Motor neuron (in vitro differentiated cells): ENCODE data around the gene COLEC11. TPM values are rescaled to one million over a fixed set of nuclear protein-coding genes. Genes with fewer than 3 reads are reported as not detected.

Experiments used
- ATAC-seq, 8 experiments: fragments of 200-7000 bp; cut with Tn5 transposase; replicated peaks in 6 of 8; 2 replicates each; pipeline ENCODE4 v1.8.0; 2021; ENCODE audit warnings: mild to moderate bottlenecking in 8 of 8, moderate library complexity in 8 of 8
- H3K27ac ChIP-seq, 2 donors: fragments of 250-450 bp; sonication (Bioruptor Pico); 2 replicates each; pipeline ENCODE4 v1.9.0; 2021; ENCODE audit warnings: antibody characterized with exemption in 2 of 2, mild to moderate bottlenecking in 2 of 2, moderate library complexity in 1 of 2
- H3K4me1 ChIP-seq, 2 donors: fragments of 250-450 bp; sonication (Bioruptor Pico); replicated peaks in 1 of 2; 2 replicates each; pipeline ENCODE4 v1.6.1; 2021; ENCODE audit warnings: antibody characterized with exemption in 2 of 2, mild to moderate bottlenecking in 2 of 2, moderate library complexity in 1 of 2
- H3K4me3 ChIP-seq, 5 donors: fragments of 250-450 bp; sonication (Bioruptor Pico); 2 replicates each; pipeline ENCODE4 v1.9.0; 2021; ENCODE audit warnings: antibody characterized with exemption in 5 of 5, mild to moderate bottlenecking in 5 of 5, moderate library complexity in 4 of 5
- WGBS, 10 experiments: fragments of 450-650 bp; shearing (Covaris generic); methylation state at CpG; one replicate each; pipeline ENCODE4 v1.0.0; 2022; 5-methylcytosine and 5-hydroxymethylcytosine counted together
- in situ Hi-C, 9 experiments: fragments of 400-800 bp; cut with MboI; loops; one replicate each; pipeline ENCODE4 v1.15.0; 2021; ENCODE audit warnings: low sequenced_read_pairs in 9 of 9, low pct_unique_long_range_greater_than_20kb in 2 of 9; ENCODE audit not compliant: unreplicated experiment in 9 of 9
- total RNA-seq, 8 experiments: library from RNA; unstranded; fragments of 300-600 nt; gene quantifications; 2 replicates each; pipeline versions ENCODE4 v1.2.3 to v1.2.4, GENCODE V29; 2022

Gene COLEC11
- total RNA-seq, 8 experiments from 2014 or later: 0.14 to 0.33 (median 0.21) TPM; not detected in 3

DNA sequence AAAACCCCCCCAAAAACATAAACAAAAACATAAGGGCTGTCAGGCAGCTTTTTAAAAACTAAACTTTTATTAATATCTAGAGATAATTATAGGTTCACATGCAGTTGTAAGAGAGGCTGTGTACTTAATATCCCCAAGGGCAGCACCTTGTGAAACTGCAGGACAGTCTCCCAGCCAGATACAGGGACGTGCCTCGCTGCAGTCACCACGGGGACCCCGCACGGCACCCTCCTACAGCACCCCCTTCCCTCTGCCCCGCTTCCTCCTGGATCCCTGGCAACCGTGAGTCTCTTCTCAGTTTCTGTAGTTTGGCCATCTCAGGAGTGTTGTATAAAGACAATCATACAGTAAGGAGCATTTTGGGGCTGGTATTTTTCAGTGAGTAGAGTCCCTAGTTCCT, 6.8 kb upstream of the COLEC11 start:
- in situ Hi-C loops: no loop called here
- no peak overlapping the region for H3K4me3 ChIP-seq
- H3K4me1 ChIP-seq: no peaks in the 10 kb centered on the region
- 80 to 100% (median 95%) methylated on average over 1 to 5 of the region's 7 CpGs; no CpG with 5 or more reads in 4 of the 10 experiments for WGBS, 10 experiments
- no peak overlapping the region for H3K27ac ChIP-seq
- ATAC-seq: no peak

DNA sequence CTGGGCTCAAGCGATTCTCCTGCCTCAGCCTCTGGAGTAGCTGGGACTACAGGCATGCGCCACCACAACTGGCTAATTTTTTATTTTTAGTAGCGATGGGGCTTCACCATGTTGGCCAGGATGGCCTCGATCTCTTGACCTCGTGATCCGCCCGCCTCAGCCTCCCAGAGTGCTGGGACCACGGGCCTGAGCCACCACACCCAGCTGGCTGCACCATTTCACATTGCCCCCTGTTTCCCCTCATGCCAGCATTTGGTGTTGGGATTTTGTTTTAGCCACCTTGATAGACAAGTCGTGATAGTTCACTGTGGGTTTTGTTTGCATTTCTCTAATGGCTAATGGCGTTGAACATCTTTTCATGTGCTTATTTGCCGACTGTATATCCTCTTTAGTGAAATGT, 5.8 kb upstream of the COLEC11 start:
- in situ Hi-C loops: no loop called here
- ATAC-seq: no peak
- no peak overlapping the region for H3K4me3 ChIP-seq
- H3K27ac ChIP-seq: no peak overlapping the region
- 70 to 96% (median 81%) methylated on average over 1 to 6 of the region's 11 CpGs; no CpG with 5 or more reads in 1 of the 10 experiments for WGBS, 10 experiments
- no peaks in the 10 kb centered on the region for H3K4me1 ChIP-seq

- 60 to 100% (median 85%) methylated on average over 1 to 7 of the region's 11 CpGs; no CpG with 5 or more reads in 2 of the 10 experiments for WGBS, 10 experiments
- Histone ChIP-seq H3K4me1 (no peaks in the 10 kb centered on the region), H3K27ac (no peak overlapping the region), H3K4me3 (no peak overlapping the region)
- in situ Hi-C loops: no loop called here
- no peak for ATAC-seq
These were observed 492 bp downstream of the COLEC11 start for GRCh38 chr2:3595404-3595803.

GRCh38 chr2:3595985-3596384, 1.1 kb downstream of the COLEC11 start:
- WGBS, 10 experiments: 80 to 100% (median 94%) methylated on average over 1 to 6 of the region's 6 CpGs; no CpG with 5 or more reads in 2 of the 10 experiments
- no peak for ATAC-seq
- Histone ChIP-seq H3K4me1 (no peaks in the 10 kb centered on the region), H3K4me3 (no peak overlapping the region), H3K27ac (no peak overlapping the region)
- in situ Hi-C loops: no loop called here

DNA sequence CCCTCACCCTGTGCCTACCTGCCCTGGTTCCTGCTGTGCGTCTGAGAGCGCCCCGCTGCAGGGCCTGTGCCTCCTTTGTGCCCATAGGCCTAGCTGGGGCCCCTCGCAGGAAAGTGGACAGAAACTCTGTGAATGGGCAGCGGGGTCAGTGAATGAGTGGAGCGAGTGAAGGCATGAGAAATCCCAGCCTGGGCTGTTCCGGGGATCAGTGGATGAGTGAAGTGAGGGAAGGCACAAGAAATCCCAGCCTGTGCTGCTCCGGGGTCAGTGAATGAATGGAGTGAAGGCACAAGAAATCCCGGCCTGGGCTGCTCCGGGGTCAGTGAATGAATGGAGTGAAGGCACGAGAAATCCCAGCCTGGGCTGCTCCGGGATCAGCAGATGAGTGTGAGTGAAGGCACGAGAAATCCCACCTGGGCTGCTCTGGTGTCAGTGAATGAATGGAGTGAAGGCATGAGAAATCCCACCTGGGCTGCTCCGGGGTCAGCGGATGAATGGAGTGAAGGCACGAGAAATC, 2.0 kb downstream of the COLEC11 start:
- in situ Hi-C loops: no loop called here
- H3K27ac ChIP-seq: no peak overlapping the region
- no peaks in the 10 kb centered on the region for H3K4me1 ChIP-seq
- H3K4me3 ChIP-seq: no peak overlapping the region
- WGBS, 10 experiments: 63 to 100% (median 88%) methylated on average over 3 to 9 of the region's 16 CpGs; no CpG with 5 or more reads in 3 of the 10 experiments
- no peak for ATAC-seq

- Histone ChIP-seq H3K4me3 (no peak overlapping the region), H3K4me1 (no peaks in the 10 kb centered on the region), H3K27ac (no peak overlapping the region)
- in situ Hi-C loops: no loop called here
- ATAC-seq: no peak
- 52 to 100% (median 88%) methylated on average over 2 to 6 of the region's 6 CpGs; no CpG with 5 or more reads in 4 of the 10 experiments for WGBS, 10 experiments
These were observed 2.7 kb downstream of the COLEC11 start for GRCh38 chr2:3597567-3597966.

DNA sequence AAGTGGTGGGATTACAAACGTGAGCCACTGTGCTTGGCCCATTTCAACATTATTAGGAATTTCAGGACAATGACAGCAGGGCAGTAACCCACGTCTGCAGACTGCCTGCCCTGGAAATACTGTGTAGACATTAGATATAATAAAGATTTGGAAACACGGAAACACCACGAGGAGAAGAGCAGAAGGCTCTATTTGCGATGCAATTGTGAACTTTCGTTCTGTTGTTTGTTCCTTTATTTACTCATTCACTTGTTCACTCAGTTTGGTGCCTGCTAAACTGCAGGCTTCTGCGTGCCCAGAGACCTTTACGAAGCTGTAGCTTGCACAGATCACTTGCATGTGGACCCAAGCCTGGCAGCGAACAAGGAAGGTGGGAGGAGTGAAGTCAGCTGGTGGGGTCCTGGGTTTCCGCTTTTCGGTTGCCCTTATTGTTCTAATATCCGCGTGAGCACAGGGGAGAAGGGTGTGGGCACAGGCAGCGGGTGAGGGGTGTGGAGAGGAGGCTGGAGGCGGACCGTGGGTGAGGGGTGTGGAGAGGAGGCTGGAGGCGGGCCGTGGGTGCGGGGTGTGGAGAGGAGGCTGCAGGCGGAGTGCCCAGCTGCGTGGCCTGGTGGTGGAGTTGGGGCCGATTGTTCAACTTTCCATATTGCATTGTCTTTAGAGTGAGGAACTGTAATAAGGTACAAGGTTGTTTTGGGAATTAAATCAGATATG, 3.4 kb downstream of the COLEC11 start:
- 50 to 96% (median 77%) methylated on average over 2 to 7 of the region's 22 CpGs; no CpG with 5 or more reads in 1 of the 10 experiments for WGBS, 10 experiments
- ATAC-seq: no peak
- Histone ChIP-seq H3K27ac (no peak overlapping the region), H3K4me1 (no peaks in the 10 kb centered on the region), H3K4me3 (no peak overlapping the region)
- in situ Hi-C loops: no loop called here

DNA sequence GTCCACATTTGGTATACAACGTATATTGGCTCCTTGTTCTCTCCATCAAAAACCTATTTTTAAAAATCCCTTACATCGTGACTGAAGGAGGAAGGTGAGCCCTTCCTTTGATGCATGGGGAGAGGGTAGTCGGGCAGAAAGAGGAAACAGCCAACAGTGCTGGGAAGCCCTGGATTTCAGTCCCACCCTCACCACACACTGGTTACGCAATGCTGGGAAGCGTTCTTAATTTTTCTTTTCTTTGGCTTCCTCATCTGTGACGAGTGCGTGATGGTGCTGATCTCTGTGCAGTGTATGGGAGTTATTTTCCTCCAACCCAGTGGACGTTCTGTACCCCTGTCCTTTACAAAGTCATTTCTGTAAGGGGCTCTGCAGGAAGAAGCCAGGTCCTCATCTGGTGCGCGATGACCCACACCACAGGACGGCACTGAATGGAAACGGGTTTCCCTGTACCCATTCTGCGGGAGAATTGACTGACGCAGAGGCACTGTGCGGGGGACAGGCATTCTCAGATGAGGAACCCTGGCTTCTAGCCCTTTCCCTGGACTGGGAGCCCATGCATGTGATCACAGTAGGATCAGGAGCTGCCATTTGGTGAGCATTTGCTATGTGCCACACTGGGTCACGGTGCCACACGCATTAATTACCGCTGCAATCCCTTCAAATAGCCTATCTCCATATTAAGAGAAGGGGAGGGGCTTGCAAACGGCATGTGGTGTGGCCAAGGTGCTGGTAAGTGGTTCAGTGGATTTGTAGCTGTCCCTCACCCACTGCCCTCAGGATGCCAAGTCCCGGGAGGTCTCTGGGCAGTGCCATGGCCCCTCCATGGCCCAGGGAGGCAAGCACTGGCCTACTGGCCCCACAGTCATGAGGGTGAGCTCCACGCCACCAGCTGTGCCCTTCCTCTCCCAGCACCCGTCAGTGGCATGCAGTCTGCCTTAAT, 4.3 kb downstream of the COLEC11 start:
- in situ Hi-C loops: no loop called here
- ATAC-seq: no peak
- 55 to 95% (median 87%) methylated on average over 1 to 17 of the region's 22 CpGs; no CpG with 5 or more reads in 1 of the 10 experiments for WGBS, 10 experiments

DNA sequence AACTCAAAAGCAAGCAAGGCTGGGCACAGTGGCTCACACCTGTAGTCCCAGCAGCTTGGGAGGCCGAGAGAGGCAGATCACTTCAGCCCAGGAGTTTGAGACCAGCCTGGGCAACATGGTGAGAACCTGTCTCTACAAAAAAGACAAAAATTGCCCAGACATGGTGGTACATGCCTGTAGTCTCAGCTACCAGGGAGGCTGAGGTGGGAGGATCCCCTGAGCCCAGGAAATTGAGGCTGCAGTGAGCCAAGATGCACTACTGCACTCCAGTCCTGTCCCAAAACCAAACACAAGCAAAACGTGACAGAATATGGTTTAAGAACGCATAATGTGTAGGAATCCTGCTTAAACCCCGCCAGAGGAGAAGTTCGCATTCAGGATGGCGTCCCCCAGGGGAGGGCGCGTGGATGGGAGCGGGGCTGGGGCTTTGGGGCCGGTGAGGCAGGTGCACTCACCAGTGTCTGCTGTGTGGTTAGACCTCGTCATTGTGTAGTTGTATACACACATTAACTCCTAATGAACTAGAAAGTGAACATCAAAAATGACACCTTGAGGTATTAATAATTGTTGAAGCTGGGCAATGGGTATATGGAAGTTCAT, 5.4 kb downstream of the COLEC11 start:
- no peak for ATAC-seq
- 14 to 100% (median 82%) methylated on average over 1 to 7 of the region's 11 CpGs; no CpG with 5 or more reads in 3 of the 10 experiments for WGBS, 10 experiments
- peaks cover 0 to 5% of the 10 kb centered on the region in 2 donors for H3K4me1 ChIP-seq
- H3K27ac ChIP-seq: no peak overlapping the region
- no peak overlapping the region for H3K4me3 ChIP-seq
- in situ Hi-C loops: no loop called here

More for the DNA sequence above, 4.3 kb downstream of the COLEC11 start:
- Histone ChIP-seq H3K4me3 (no peak overlapping the region), H3K4me1 (no peaks in the 10 kb centered on the region), H3K27ac (no peak overlapping the region)

DNA sequence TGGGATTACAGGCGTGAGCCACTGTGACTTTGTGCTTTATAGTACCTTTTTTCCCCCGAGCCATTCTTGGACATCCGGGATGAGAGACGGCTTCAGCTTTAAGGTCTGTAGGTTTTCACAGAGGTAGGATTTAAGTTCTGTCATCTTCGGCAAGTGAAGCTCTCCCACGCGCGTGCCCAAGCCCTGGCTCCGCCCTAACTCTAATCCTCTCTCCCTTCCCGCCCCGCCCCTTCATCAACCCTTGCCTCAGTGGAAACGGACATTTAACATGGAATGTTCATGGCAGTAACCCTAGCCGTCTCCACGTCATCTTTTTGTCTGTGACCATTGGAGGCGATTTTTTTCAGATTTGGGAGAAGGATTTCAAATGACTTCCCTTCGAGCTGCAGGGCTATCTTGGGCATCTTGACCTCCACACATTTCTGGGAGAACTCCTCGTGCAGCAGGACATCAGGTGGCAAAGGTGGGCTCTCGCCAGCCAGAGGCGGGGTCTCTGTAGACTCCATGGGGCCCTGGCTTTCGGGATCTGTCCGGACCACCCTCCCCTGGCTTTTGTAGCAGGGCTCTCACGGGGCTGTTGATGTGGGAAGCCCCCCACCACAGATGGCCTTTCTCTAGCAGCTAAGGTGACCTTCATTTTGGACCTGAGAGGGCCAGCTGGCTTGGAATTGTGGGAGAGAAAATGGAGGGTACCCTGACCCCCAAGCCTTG, 6.8 kb downstream of the COLEC11 start:
- no peak for ATAC-seq
- Histone ChIP-seq H3K27ac (no peak overlapping the region), H3K4me3 (no peak overlapping the region), H3K4me1 (peaks cover 8 to 18% of the 10 kb centered on the region in 2 donors)
- WGBS, 10 experiments: 64 to 94% (median 80%) methylated on average over 3 to 4 of the region's 22 CpGs; no CpG with 5 or more reads in 5 of the 10 experiments
- in situ Hi-C loops: no loop called here

DNA sequence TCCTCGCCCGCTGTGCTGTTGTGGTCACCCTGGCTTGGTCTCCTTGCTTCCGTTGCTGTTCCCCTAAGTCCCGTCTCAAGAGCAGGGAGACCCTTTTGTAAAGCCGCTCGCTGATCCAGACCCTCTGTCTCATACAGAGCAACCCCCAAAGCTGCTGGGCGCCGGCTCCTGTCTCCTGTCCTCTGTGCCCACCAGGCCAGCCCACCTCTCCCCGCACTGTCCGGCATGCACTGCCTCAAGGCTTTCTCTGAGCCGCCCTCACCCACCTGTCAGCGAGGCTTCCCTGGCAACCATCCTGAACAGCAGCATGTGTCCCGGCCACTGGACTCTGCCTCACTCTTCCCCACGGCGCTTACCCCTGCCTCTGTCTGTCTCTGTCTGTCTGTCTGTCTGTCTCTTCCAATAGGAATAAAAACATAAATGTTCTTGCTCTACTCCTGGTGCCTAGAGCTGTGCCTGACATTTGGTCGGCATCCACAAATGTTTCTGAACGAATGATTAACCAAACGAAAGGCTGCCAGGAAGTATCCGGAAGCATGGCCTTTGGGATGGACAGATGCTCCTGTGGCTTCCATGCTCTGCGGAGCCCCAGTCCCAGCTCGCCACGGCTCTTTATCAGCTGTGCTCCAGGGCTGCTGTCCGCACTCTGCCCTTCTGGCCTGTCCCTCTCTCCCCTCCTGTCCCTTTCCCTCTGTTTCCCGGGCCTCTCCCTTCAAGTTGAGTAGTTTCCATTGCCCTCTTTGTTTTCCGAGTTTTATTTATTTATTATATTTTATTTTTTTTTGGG, 7.8 kb downstream of the COLEC11 start:
- Histone ChIP-seq H3K4me1 (peaks cover 8 to 20% of the 10 kb centered on the region in 2 donors), H3K4me3 (no peak overlapping the region), H3K27ac (no peak overlapping the region)
- in situ Hi-C loops: no loop called here
- 8 to 83% (median 70%) methylated on average over 2 to 10 of the region's 25 CpGs; no CpG with 5 or more reads in 1 of the 10 experiments for WGBS, 10 experiments
- ATAC-seq: no peak
